CD4-positive, alpha-beta T cell (primary cell): ENCODE measurements around the gene SLC9A4. TPM values are rescaled to one million over a fixed set of nuclear protein-coding genes. Genes with fewer than 3 reads are reported as not detected.

Source experiments
- ATAC-seq: fragments of 200-7000 bp; cut with Tn5 transposase; one replicate; pipeline ENCODE4 v1.10.0; 2022; ENCODE audit warnings: mild to moderate bottlenecking; ENCODE audit not compliant: poor library complexity
- CTCF ChIA-PET: fragments of 350-600 bp; sonication (Branson Sonifier 250); formaldehyde crosslinking; loops from one replicate; lab custom pipeline; 2021; ENCODE audit warnings: antibody characterized with exemption, inconsistent platforms; lab: Charles Lee
- POLR2A ChIA-PET: fragments of 350-600 bp; sonication (Branson Sonifier 250); formaldehyde crosslinking; loops from one replicate; lab custom pipeline; 2021; ENCODE audit warnings: antibody characterized with exemption, inconsistent platforms; lab: Charles Lee
- DNase-seq, 14 experiments: peaks; one replicate each; pipeline ENCODE4 v3.0.0-alpha.2; 2013 to 2020; ENCODE audit warnings: mixed read lengths in 2 of 14
- H3K27ac ChIP-seq, 2 donors: one replicate each; pipeline versions ENCODE4 v1.5.1 to v1.7.0; 2013; ENCODE audit warnings: low read length in 2 of 2, low read depth in 1 of 2, mild to moderate bottlenecking in 1 of 2
- H3K27me3 ChIP-seq, 2 experiments: 1 replicate in 1 of 2; 2 replicates in 1 of 2; pipeline versions ENCODE4 v1.6.1 to v1.7.0; 2013; ENCODE audit warnings: low read length in 2 of 2, control low read depth in 1 of 2, mild to moderate bottlenecking in 1 of 2, moderate library complexity in 1 of 2; ENCODE audit not compliant: insufficient read depth in 2 of 2, control insufficient read depth in 1 of 2
- H3K36me3 ChIP-seq: one replicate; pipeline ENCODE4 v1.6.1; 2013; ENCODE audit warnings: low read length, control low read depth; ENCODE audit not compliant: insufficient read depth
- H3K4me1 ChIP-seq: one replicate; pipeline ENCODE4 v1.6.1; 2013; ENCODE audit warnings: low read length, control low read depth; ENCODE audit not compliant: insufficient read depth
- H3K4me3 ChIP-seq: one replicate; pipeline ENCODE4 v1.5.1; 2013; ENCODE audit warnings: mild to moderate bottlenecking, low read length, moderate library complexity
- H3K9me3 ChIP-seq, 2 experiments: 1 replicate in 1 of 2; 2 replicates in 1 of 2; pipeline versions ENCODE4 v1.6.1 to v1.7.0; 2013; ENCODE audit warnings: low read length in 2 of 2, mild to moderate bottlenecking in 2 of 2, control low read depth in 1 of 2, moderate library complexity in 1 of 2; ENCODE audit not compliant: control insufficient read depth in 1 of 2, insufficient read depth in 1 of 2
- H3K27ac Mint-ChIP-seq: one replicate; pipeline ENCODE4 v1.8.0; 2020; ENCODE audit warnings: mixed read lengths
- H3K27me3 Mint-ChIP-seq: one replicate; pipeline ENCODE4 v1.8.0; 2021; ENCODE audit warnings: mixed read lengths
- H3K36me3 Mint-ChIP-seq: one replicate; pipeline ENCODE4 v1.8.0; 2021; ENCODE audit warnings: low read depth, mixed read lengths
- H3K4me1 Mint-ChIP-seq: one replicate; pipeline ENCODE4 v1.8.0; 2021; ENCODE audit warnings: low read depth, mixed read lengths
- H3K4me3 Mint-ChIP-seq: one replicate; pipeline ENCODE4 v1.8.0; 2020; ENCODE audit warnings: mild to moderate bottlenecking, mixed read lengths
- H3K9me3 Mint-ChIP-seq: one replicate; pipeline ENCODE4 v1.8.0; 2020; ENCODE audit warnings: mixed read lengths
- CTCF ChIP-seq: fragments of 200-600 bp; IDR thresholded peaks from one replicate; pipeline ENCODE4 v1.8.0; 2022; ENCODE audit warnings: antibody characterized with exemption, mild to moderate bottlenecking
- intact Hi-C, 2 experiments: fragments of 100-400 bp; cut with DNase I in 1 of 2; cut with micrococcal nuclease in 1 of 2; formaldehyde crosslinking; loops; one replicate each; pipeline versions ENCODE4 v1.15.1 to v1.9.0; 2023 to 2025; cut with DNase I, micrococcal nuclease
- total RNA-seq, 174 experiments: library from RNA in 2 of 174; stranded (reverse) in 2 of 174; gene quantifications; one replicate each; pipeline ENCODE4 v1.2.3 and lab custom pipeline; 2021 to 2026

Gene SLC9A4
- total RNA-seq, 2 experiments from 2014 or later, result not detected

GRCh38 chr2:102474785-102475184 lies 1.8 kb downstream of the SLC9A4 start:
- ChIA-PET CTCF (interaction anchor here (1.0 to 2.6 kb wide), 2 partner anchors 15 to 455 kb away, joined by 3 to 9 read pairs; no protein-coding TSS in a partner anchor), POLR2A (no interaction called here)
- Mint-ChIP-seq H3K4me1 (no peaks in the 10 kb centered on the region), H3K4me3 (no peak overlapping the region), H3K27me3 (peaks cover 21% of the 10 kb centered on the region), H3K9me3 (peaks cover 3% of the 10 kb centered on the region), H3K36me3 (no peaks in the 10 kb centered on the region), H3K27ac (no peak overlapping the region)
- H3K36me3 ChIP-seq, result no peaks in the 10 kb centered on the region
- no peak for TF ChIP-seq CTCF
- no peak overlapping the region for H3K27ac ChIP-seq
- ATAC-seq (no peak), DNase-seq (no peak)
- intact Hi-C loops, result loop anchor here in 1 of 2 experiments (5.0 kb wide), 1 partner anchor 143 kb away; the partner anchor contains the start of gene SLC9A2
- no peak overlapping the region for H3K4me3 ChIP-seq
- peaks cover 0 to 20% of the 10 kb centered on the region in 2 experiments for H3K27me3 ChIP-seq
- peaks cover 0 to 7% of the 10 kb centered on the region in 2 experiments for H3K9me3 ChIP-seq
- no peaks in the 10 kb centered on the region for H3K4me1 ChIP-seq

- H3K4me1 Mint-ChIP-seq, result no peaks in the 10 kb centered on the region
- no peak for DNase-seq
- H3K36me3 Mint-ChIP-seq, result no peaks in the 10 kb centered on the region
- no peaks in the 10 kb centered on the region for H3K9me3 Mint-ChIP-seq
- Histone ChIP-seq H3K27ac (no peak overlapping the region), H3K27me3 (peaks cover 0 to 3% of the 10 kb centered on the region in 2 experiments), H3K4me3 (no peak overlapping the region), H3K9me3 (peaks cover 0 to 7% of the 10 kb centered on the region in 2 experiments), H3K36me3 (no peaks in the 10 kb centered on the region), H3K4me1 (no peaks in the 10 kb centered on the region)
- H3K4me3 Mint-ChIP-seq, result no peak overlapping the region
- POLR2A ChIA-PET, result no interaction called here
- ATAC-seq, result no peak
- H3K27ac Mint-ChIP-seq, result no peak overlapping the region
- intact Hi-C loops, result no loop called here
- CTCF ChIA-PET, result no interaction called here
- TF ChIP-seq CTCF, result no peak
- H3K27me3 Mint-ChIP-seq, result peaks cover 9% of the 10 kb centered on the region
Measured at GRCh38 chr2:102478686-102479470, 5.9 kb downstream of the SLC9A4 start.

- TF ChIP-seq CTCF, result no peak
- ChIA-PET CTCF (no interaction called here), POLR2A (no interaction called here)
- Histone ChIP-seq H3K27ac (no peak overlapping the region), H3K27me3 (peaks cover 1 to 3% of the 10 kb centered on the region in 2 experiments), H3K4me3 (no peak overlapping the region), H3K4me1 (no peaks in the 10 kb centered on the region), H3K36me3 (no peaks in the 10 kb centered on the region), H3K9me3 (peaks cover 0 to 7% of the 10 kb centered on the region in 2 experiments)
- intact Hi-C loops, result no loop called here
- H3K36me3 Mint-ChIP-seq, result no peaks in the 10 kb centered on the region
- DNase-seq (no peak), ATAC-seq (no peak)
- no peak overlapping the region for H3K4me3 Mint-ChIP-seq
- H3K27me3 Mint-ChIP-seq, result peaks cover 13% of the 10 kb centered on the region
- no peak overlapping the region for H3K27ac Mint-ChIP-seq
- H3K9me3 Mint-ChIP-seq, result no peaks in the 10 kb centered on the region
- no peaks in the 10 kb centered on the region for H3K4me1 Mint-ChIP-seq
Measured at GRCh38 chr2:102480285-102481195, 7.5 kb downstream of the SLC9A4 start.
